Measurements from ENCODE around the gene ATXN7L3.

Gene ATXN7L3

GRCh38 chr17:44200478-44201155, 933 bp upstream of the ATXN7L3 start:
- DNase-seq (ENCODE audit: low spot score): no peak

DNA sequence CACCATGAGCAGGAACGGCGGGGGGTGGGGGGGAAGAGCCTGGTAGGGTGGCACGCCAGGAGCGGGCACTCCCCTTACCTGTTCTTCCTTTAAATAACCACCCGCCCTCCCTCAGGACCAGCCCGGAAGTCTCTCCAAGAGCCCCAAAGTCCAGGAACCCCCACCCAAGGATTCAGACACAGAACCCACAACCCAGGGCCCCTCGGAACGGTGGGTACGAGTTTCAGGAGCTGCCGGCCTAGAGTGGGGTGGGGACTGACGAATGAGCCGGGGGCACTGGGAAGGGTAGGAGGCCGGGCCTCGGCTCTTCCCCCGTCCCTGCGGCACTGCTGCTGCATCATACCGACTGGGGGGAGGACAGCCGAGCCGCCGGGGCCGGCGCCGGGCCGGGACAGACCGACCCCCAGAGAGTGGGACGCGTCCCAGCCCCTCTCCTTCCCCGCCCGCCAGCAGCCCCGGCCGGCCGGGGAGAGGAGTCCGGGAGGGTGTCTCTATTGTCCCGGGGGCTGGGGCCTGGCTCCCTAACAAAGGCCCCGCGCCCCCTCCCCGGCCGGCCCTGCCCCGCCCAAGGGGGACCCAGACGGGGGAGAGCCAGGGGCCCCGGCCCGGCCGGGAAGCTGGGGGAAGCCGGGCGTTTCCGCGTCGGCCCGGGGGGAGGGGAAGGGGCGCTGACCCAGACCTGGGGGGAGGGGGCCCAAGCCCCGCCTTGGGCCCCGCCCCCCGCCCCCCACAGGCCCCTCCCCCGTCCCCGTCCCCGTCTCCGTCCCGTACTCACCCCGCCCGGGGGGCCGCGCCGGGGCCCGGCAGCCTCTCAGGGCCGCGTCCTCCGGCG, 747 bp downstream of the ATXN7L3 start:
- no peak for DNase-seq (ENCODE audit: low spot score)

DNA sequence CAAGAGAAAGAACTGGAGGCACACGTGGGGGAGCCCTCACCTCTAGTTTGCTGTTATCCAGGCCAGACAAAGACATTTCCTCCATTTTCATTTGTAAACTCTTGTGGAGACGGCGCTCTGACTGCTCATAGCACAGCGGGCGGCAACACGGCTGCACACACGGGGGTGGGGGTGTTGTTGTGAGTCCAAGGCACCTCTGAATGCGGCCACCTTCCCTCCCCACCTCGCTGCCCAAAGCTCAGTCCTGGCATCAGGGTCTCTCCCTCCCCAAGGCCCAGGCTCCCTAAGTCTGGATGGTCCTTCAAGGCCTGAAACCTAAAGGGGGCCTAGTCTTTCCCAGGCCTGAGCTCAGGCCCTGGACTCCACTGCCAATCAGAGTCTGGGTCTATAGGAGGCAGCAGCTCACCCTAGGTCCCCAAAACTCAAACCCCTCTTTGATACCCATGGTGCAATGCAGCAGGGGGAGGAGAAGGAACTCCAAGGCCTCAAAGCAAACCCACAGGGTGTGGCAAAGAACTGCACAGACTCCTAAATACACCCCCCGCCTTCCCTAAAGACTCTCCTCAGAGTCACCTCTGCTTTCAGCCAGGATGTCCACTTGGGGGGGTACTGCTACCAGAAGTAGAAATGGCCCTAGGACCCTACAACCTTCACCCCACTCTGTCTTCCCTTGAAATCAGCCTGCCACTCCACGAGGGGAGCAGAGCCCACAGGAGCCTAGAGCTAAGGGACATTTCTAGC, 1.5 kb downstream of the ATXN7L3 start:
- peak; percentile 56 for DNase-seq (ENCODE audit: low spot score)

GRCh38 chr17:44197107-44197506, 2.6 kb downstream of the ATXN7L3 start:
- DNase-seq (ENCODE audit: low spot score): no peak

- no peak for DNase-seq (ENCODE audit: low spot score)
These were observed 6.2 kb downstream of the ATXN7L3 start for GRCh38 chr17:44193326-44194084.

DNA sequence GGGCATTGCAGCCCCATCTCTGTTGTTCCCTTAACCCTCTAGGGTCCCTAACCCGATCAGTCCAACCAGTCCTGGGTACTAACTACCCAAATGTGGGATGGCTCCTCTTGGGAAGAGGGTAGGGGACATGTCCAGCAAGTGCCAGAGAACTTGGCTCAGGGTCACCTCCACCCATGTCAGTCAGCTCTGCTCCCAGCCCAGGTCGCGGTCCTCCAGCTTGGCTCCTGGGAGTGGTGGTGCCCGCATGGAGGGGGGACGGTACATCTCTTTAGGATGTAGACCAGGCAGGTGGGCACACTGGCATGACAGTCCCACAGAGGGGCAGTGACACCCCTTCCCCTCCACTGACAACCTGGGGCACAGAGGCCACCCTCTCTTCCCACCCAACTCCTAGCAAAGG, 6.9 kb downstream of the ATXN7L3 start:
- DNase-seq (ENCODE audit: low spot score): no peak

DNA sequence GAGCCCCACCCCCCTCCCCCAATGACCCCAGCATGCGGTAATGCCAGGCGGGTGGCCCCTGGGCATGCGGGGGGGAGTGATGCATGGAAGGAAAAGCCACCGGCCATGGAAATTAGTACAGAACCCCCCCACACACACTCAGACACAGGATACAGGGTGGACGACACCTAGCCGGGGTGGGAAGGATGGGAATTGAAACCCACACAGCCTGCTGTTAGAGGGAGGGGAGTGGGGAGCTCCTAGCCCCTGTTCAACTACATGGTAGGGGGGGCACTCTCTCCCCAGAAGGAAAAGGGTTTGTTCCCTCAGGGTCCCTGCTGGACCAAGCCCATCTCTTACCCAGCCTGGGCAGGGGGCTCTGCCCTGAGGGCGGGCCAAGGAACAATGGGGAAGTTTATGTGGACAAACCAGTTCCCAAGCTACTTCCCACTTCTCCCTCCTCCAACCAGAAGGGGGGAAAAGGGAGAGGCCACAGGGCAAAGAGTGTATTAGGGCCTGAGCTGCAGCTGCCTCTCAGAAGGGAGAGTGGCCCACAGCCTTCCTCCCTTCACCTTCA, 7.7 kb downstream of the ATXN7L3 start:
- DNase-seq (ENCODE audit: low spot score): no peak

DNA sequence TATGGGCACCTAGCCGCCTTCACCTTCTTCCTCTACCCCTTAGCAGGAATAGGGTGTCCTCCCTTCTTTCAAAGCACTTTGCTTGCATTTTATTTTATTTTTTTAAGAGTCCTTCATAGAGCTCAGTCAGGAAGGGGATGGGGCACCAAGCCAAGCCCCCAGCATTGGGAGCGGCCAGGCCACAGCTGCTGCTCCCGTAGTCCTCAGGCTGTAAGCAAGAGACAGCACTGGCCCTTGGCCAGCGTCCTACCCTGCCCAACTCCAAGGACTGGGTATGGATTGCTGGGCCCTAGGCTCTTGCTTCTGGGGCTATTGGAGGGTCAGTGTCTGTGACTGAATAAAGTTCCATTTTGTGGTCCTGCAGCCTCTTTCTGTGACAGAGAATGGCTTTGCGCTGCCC, 8.3 kb downstream of the ATXN7L3 start:
- no peak for DNase-seq (ENCODE audit: low spot score)

DNA sequence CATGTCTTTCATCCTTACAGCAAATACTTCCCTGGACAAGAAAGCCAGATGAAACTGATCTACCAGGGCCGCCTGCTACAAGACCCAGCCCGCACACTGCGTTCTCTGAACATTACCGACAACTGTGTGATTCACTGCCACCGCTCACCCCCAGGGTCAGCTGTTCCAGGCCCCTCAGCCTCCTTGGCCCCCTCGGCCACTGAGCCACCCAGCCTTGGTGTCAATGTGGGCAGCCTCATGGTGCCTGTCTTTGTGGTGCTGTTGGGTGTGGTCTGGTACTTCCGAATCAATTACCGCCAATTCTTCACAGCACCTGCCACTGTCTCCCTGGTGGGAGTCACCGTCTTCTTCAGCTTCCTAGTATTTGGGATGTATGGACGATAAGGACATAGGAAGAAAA, 9.2 kb downstream of the ATXN7L3 start:
- no peak for DNase-seq (ENCODE audit: low spot score)

DNA sequence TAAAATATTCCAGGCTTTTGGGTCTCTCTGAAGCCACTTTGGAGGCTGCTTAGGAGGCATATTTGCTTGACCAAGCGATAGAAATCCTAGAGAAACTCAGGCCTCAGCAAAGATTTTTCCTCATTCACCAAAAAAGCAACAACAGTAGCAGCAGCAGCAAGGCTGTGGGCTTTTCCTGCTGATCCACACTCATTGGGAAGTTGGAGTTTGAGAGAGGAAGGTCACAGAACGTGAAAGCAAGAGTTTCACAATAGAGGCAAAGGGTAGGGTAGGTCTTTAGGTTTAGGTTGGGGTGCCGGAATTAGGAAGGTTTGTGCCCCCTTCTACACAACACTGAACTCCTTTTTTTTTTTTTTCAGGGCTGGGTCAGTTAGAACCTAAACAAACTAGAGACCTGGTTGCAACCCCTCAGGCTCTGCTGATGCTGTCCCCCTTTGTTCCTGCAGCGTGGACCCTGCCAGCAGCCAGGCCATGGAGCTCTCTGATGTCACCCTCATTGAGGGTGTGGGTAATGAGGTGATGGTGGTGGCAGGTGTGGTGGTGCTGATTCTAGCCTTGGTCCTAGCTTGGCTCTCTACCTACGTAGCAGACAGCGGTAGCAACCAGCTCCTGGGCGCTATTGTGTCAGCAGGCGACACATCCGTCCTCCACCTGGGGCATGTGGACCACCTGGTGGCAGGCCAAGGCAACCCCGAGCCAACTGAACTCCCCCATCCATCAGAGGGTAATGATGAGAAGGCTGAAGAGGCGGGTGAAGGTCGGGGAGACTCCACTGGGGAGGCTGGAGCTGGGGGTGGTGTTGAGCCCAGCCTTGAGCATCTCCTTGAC, 10.9 kb downstream of the ATXN7L3 start:
- no peak for DNase-seq (ENCODE audit: low spot score)

DNA sequence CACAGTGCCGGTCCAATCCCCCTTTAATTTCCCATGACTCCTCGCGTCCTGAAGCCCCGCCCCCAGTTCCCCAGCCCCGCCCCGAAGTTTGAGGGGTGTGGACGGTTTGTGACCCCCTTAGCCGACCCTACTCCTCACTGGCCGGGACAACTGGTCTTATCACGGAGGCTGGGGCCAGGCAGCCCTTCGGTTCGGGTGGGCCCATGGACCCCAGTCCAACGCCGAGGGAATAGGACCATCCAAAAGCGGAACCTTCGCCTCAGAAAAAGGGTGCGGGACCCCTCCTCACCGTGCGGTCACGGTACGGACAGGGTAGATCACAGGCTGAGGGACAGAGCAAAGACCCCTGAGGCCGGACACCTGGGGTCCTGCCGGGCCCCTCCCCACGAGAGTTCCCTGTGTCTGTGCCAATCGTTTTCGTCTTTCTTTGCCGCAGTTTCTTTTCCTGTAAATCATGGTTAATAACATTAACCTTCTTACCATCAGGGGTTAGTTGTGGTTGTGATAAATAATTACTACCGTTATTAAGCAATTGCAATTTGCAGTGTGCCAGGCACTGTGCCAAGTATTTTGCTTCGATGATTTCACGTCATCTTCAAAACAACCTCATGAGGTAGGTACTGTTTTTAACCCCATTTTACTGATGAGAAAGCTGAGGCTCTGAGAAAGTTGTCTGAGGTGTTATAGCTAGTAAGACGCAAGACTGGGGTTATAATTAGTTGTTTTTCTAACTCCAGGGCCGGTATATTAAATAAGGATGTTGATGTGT, 12.4 kb downstream of the ATXN7L3 start:
- no peak for DNase-seq (ENCODE audit: low spot score)

DNA sequence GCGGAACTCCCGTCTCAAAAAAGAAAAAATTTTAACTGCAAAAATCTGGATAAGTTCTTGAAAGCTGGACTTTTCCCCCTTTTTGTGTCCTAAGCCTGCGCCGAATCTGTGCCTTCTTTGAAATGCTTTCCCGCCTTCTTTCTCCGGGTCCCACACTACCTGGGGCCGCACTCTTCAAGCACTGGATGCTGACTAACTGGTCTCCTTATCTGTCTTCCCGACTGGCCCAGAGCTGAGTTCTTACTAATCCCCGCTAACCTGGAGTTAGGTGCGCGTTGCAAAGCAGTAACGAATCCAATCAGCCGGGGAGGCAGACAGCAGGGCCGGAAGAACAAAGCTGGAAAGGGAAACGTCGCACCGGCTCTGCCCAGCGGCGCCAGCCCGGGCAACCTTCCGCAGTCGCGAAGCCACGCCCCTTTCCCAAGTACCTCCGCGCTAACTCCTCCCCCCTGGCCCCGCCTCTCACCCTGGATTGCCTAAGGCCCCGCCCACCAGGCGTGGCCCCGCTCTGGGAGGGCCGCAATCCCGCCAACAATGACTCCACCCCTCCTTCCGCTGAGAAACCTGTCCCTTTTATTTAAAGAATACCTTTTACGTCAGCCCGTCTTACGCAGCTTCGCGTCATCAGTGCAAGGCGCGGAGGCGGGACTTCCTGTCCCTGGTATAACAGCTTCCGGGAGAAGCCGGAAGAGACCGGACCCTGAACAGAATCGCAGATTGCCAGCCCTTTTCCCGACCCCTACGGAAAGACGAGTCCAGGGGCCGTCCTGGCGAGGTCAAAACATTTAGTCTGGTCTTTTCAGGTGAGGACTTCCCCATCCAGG, 13.2 kb downstream of the ATXN7L3 start, which contains the start of gene TMUB2:
TMUB2 (plus strand) TSS at position 666 of the 824 bp plus-strand sequence. CDS start 737 bp downstream, outside the sequence.
- DNase-seq (ENCODE audit: low spot score): peak; percentile 100

DNA sequence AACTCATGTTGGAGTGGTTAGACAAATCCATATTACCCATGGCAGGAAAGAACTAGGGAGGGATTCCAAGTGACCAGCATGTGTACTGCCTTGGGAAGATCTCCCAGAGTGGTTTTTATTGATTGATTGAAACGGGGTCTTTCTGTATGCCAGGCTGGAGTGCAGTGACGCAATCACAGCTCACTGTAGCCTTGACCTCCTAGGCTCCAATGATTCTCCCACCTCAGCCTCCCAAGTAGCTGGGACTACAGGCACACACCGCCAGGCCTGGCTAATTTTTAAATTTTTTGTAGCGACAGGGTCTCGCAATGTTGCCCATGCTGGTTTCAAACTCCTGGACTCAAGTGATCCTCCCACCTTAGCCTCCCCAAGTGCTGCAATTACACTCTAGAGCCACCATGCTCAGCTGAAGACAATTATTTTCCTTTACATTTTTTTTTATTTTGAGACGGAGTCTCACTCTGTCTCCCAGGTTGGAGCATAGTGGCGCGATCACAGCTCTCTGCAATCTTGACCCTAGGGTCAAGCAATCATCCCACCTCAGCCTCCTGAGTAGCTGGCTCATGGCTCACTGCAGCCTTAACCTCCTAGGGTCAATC, 15.4 kb downstream of the ATXN7L3 start:
- DNase-seq (ENCODE audit: low spot score): no peak

GRCh38 chr17:44183024-44183423, 16.7 kb downstream of the ATXN7L3 start:
- DNase-seq (ENCODE audit: low spot score): no peak

DNA sequence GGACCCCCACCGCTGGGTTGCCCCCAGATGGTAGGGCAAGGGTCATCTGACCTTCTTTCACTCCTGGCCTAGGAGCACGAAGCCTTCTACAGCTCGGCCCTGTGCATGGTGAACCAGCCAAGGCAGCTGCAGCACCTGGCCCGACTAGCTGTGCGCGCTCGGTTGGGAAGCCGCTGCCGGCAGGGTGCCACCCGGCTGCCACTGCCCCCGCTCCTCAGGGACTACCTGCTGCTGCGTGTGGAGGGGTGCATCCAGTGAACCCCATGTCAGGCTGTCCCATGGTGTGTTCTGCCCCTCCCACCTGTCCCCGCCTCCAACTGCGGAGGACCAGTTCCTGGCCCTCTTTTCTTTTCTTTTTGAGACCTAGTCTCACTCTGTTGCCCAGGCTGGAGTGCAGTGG, 21.6 kb downstream of the ATXN7L3 start:
- no peak for DNase-seq (ENCODE audit: low spot score)

- no peak for DNase-seq (ENCODE audit: low spot score)
These were observed 22.0 kb downstream of the ATXN7L3 start for GRCh38 chr17:44177640-44178039.

- no peak for DNase-seq (ENCODE audit: low spot score)
These were observed 22.8 kb downstream of the ATXN7L3 start for GRCh38 chr17:44176671-44177501.

- DNase-seq (ENCODE audit: low spot score): no peak
These were observed 23.4 kb downstream of the ATXN7L3 start for GRCh38 chr17:44176257-44176656.
